HepG2 (cell line): Measurements from ENCODE around the gene XIAP. TPM values are rescaled to one million over a fixed set of nuclear protein-coding genes. Genes with fewer than 3 reads are reported as not detected.

Experiments used
- ATAC-seq: fragments of 200-7000 bp; cut with Tn5 transposase; 3 replicates; pipeline ENCODE4 v1.9.1; 2020; ENCODE audit warnings: mild to moderate bottlenecking, moderate library complexity
- BruUV-seq: library from RNA; stranded (reverse); fragments of 400-500 nt; replicated peaks from 2 replicates; lab custom pipeline; 2021; lab: Mats Ljungman, UMichigan
- CTCF ChIA-PET: fragments of 300-600 bp; formaldehyde crosslinking; extraction: SDS; loops from one replicate; lab custom pipeline; 2021; ENCODE audit warnings: low total read pairs, inconsistent platforms, low intra/inter-chr PET ratio; lab: Yijun Ruan, JAX
- POLR2A ChIA-PET: fragments of 350-600 bp; sonication (Branson Sonifier 250); formaldehyde crosslinking; loops from one replicate; lab custom pipeline; 2020; ENCODE audit warnings: antibody characterized with exemption, inconsistent platforms; lab: Yijun Ruan, JAX
- DNase-seq: peaks from one replicate; pipeline ENCODE4 v3.0.0-alpha.2; 2015; ENCODE audit warnings: low spot score
- FAIRE-seq: peaks from 3 replicates; lab custom pipeline; 2011; peaks lifted over from hg19 to GRCh38; lab: Jason Lieb, UNC
- H2AFZ ChIP-seq: one replicate; pipeline ENCODE4 v1.6.1; 2011; ENCODE audit warnings: low read length, inconsistent platforms
- H3K27ac ChIP-seq: fragments of 300-600 bp; 3 replicates; pipeline ENCODE4 v1.8.0; 2011; ENCODE audit warnings: mixed run types, mild to moderate bottlenecking, mixed read lengths, low read length, inconsistent platforms; ENCODE audit not compliant: insufficient read depth; ENCODE audit errors: extremely low read length
- H3K27me3 ChIP-seq, 2 experiments: fragments of 200-600 bp in 1 of 2; 2 replicates in 1 of 2; 3 replicates in 1 of 2; pipeline versions ENCODE4 v1.6.0 to v1.8.0; 2011; ENCODE audit warnings: low read length in 2 of 2, mild to moderate bottlenecking in 2 of 2, moderate library complexity in 2 of 2, inconsistent platforms in 1 of 2; ENCODE audit not compliant: insufficient read depth in 2 of 2, control insufficient read depth in 1 of 2
- H3K36me3 ChIP-seq, 2 experiments: fragments of 200-600 bp in 1 of 2; replicated peaks in 1 of 2; 2 replicates in 1 of 2; 3 replicates in 1 of 2; pipeline versions ENCODE4 v1.5.1 to v1.8.0; 2011; ENCODE audit warnings: low read length in 2 of 2, inconsistent platforms in 1 of 2; ENCODE audit not compliant: insufficient read depth in 2 of 2, control insufficient read depth in 1 of 2
- H3K4me1 ChIP-seq: 2 replicates; pipeline ENCODE4 v1.5.1; 2012; ENCODE audit warnings: low read length, inconsistent platforms; ENCODE audit not compliant: insufficient read depth
- H3K4me2 ChIP-seq: 2 replicates; pipeline ENCODE4 v1.6.0; 2011; ENCODE audit warnings: low read depth, low read length, inconsistent platforms
- H3K4me3 ChIP-seq, 3 experiments: fragments of 200-600 bp in 1 of 3; sonication (generic), shearing (Covaris generic) in 1 of 3; replicated peaks in 1 of 3; 2 replicates each; pipeline ENCODE4 v1.5.1; 2011 to 2016; ENCODE audit warnings: low read length in 3 of 3, inconsistent platforms in 2 of 3, low read depth in 2 of 3, mild to moderate bottlenecking in 2 of 3, control low read depth in 1 of 3, mixed read lengths in 1 of 3; ENCODE audit not compliant: insufficient read depth in 1 of 3
- H3K79me2 ChIP-seq: one replicate; pipeline ENCODE4 v1.6.1; 2011; ENCODE audit warnings: low read length, inconsistent platforms; ENCODE audit not compliant: insufficient read depth
- H3K9ac ChIP-seq: 2 replicates; pipeline ENCODE4 v1.6.0; 2011; ENCODE audit warnings: mild to moderate bottlenecking, low read depth, low read length, inconsistent platforms; ENCODE audit not compliant: insufficient read depth
- H3K9me3 ChIP-seq: 2 replicates; pipeline ENCODE4 v1.5.1; 2012; ENCODE audit warnings: mild to moderate bottlenecking, low read length
- H4K20me1 ChIP-seq: 2 replicates; pipeline ENCODE4 v1.6.0; 2011; ENCODE audit warnings: inconsistent platforms, mild to moderate bottlenecking, low read length, moderate library complexity; ENCODE audit not compliant: insufficient read depth
- ARID5B ChIP-seq: IDR thresholded peaks from 2 replicates; pipeline ENCODE4 v1.4.0; 2020; ENCODE audit warnings: mild to moderate bottlenecking, missing genetic modification reagents
- BATF2 ChIP-seq: sonication (generic); formaldehyde crosslinking; IDR thresholded peaks from 2 replicates; pipeline ENCODE4 v1.8.0; 2022; ENCODE audit warnings: mild to moderate bottlenecking, missing genetic modification reagents, moderate library complexity
- BCL6 ChIP-seq: IDR thresholded peaks from 2 replicates; pipeline ENCODE4 v1.6.1; 2016; ENCODE audit warnings: missing genetic modification reagents, missing compliant biosample characterization
- NR1H2 ChIP-seq: sonication (generic); formaldehyde crosslinking; IDR thresholded peaks from 2 replicates; pipeline ENCODE4 v1.8.1; 2022; ENCODE audit warnings: low read depth, missing genetic modification reagents, borderline replicate concordance
- WGBS: methylation state at CpG from one replicate; pipeline ENCODE4 v1.1.6; 2017; ENCODE audit warnings: low lambda C conversion rate; 5-methylcytosine and 5-hydroxymethylcytosine counted together
- in situ Hi-C: cut with HindIII; loops from 2 replicates; pipeline ENCODE4 v1.10.0; 2017; ENCODE audit warnings: low pct_unique_long_range_greater_than_20kb; ENCODE audit not compliant: extremely low pct_ligation_motif_present
- intact Hi-C: fragments of 100-400 bp; cut with micrococcal nuclease; formaldehyde crosslinking; loops from one replicate; pipeline ENCODE4 v1.10.0; 2022; ENCODE audit not compliant: unreplicated experiment
- polyA plus RNA-seq, 8 experiments: library from polyadenylated mRNA; depleted of rRNA in 3 of 8; stranded (reverse) in 7 of 8; unstranded in 1 of 8; fragments of >200 nt; fragmentation: Illumina TruSeq in 4 of 8; extraction: Trizol in 4 of 8; gene quantifications; 2 replicates each; pipeline versions ENCODE4 v1.2.1 to v1.2.3, GENCODE V29; 2011 to 2016; ENCODE audit warnings: low read depth in 4 of 8, missing spikeins in 1 of 8, mixed read lengths in 1 of 8; ENCODE audit not compliant: insufficient read depth in 1 of 8
- total RNA-seq, 5 experiments: library from RNA; depleted of rRNA; stranded (reverse); fragments of >200 nt; fragmentation: Illumina TruSeq; extraction: Trizol; gene quantifications; 2 replicates each; pipeline ENCODE4 v1.2.3, GENCODE V29; 2016; ENCODE audit warnings: low read depth in 1 of 5

XIAP gene
- total and polyA plus RNA-seq, 2 of the 13 experiments (the other 11 are each of a cell fraction or from before 2014, with no cell fraction given) = 12.9 to 29.5 TPM

- H3K27ac ChIP-seq = no peak overlapping the region
- H3K79me2 ChIP-seq = peaks cover 32% of the 10 kb centered on the region
- ChIA-PET CTCF (no interaction called here), POLR2A (interaction anchor here (0.9 to 1.0 kb wide), 2 partner anchors 9 to 17 kb away, joined by 3 to 4 read pairs; partner anchors contain the start of gene XIAP)
- TF ChIP-seq BATF2 (no peak), ARID5B (no peak), BCL6 (no peak), NR1H2 (CRISPR knock-in tag) (no peak)
- 0 out of 2 replicates have a peak, but pooled peaks cover 3% of the 10 kb centered on the region for H4K20me1 ChIP-seq
- no peaks in the 10 kb centered on the region for H3K9me3 ChIP-seq
- 94% methylated on average over 1 of the region's 1 CpG for WGBS
- H3K36me3 ChIP-seq = no peaks in the 10 kb centered on the region
- DNase-seq = no peak
- H3K4me1 ChIP-seq = no peaks in the 10 kb centered on the region
- intact Hi-C loops = no loop called here
- no peak overlapping the region for H3K9ac ChIP-seq
- H2AFZ ChIP-seq = no peak overlapping the region
- no peak for ATAC-seq
- no TSS peak for BruUV-seq
- in situ Hi-C loops = no loop called here
- H3K4me3 ChIP-seq = no peak overlapping the region
- H3K4me2 ChIP-seq = no peak overlapping the region
- no peak for FAIRE-seq
- no peaks in the 10 kb centered on the region for H3K27me3 ChIP-seq
These were observed 9.6 kb downstream of the XIAP start for GRCh38 chrX:123869488-123869887.
